ENCODE measurements around the gene METTL8.

Gene METTL8

GRCh38 chr2:171308280-171309054, 125.3 kb downstream of the METTL8 start:
- DNase-seq: no peak

GRCh38 chr2:171307560-171307959, 126.2 kb downstream of the METTL8 start:
- DNase-seq: no peak

GRCh38 chr2:171297956-171298355, 135.8 kb downstream of the METTL8 start:
- no peak for DNase-seq

- no peak for DNase-seq
Observed at GRCh38 chr2:171294608-171295007, 139.2 kb downstream of the METTL8 start.

- no peak for DNase-seq
Observed at GRCh38 chr2:171293661-171294060, 140.1 kb downstream of the METTL8 start.

GRCh38 chr2:171289991-171290390, 143.8 kb downstream of the METTL8 start:
- DNase-seq: no peak

GRCh38 chr2:171289316-171289715, 144.5 kb downstream of the METTL8 start:
- no peak for DNase-seq

- no peak for DNase-seq
Observed at GRCh38 chr2:171287611-171288010, 146.2 kb downstream of the METTL8 start.

- DNase-seq: no peak
Observed at GRCh38 chr2:171287036-171287571, 146.7 kb downstream of the METTL8 start.

- no peak for DNase-seq
Observed at GRCh38 chr2:171281110-171281509, 152.7 kb downstream of the METTL8 start.

GRCh38 chr2:171279983-171280790, 153.6 kb downstream of the METTL8 start:
- no peak for DNase-seq

- DNase-seq: no peak
Observed at GRCh38 chr2:171274757-171275156, 159.0 kb downstream of the METTL8 start.

- no peak for DNase-seq
Observed at GRCh38 chr2:171271971-171272436, 161.8 kb downstream of the METTL8 start.

- DNase-seq: no peak
Observed at GRCh38 chr2:171271386-171271785, 162.4 kb downstream of the METTL8 start.

GRCh38 chr2:171267855-171268629, 165.7 kb downstream of the METTL8 start:
- DNase-seq: no peak
